Measurements from ENCODE around the gene PDE2A.

The PDE2A gene

GRCh38 chr11:72673943-72674828, at the start of gene PDE2A:
Gene PDE2A, minus strand, starts transcription at chr11:72674422. Its CDS starts 215 bp downstream, at chr11:72674207.
- DNase-seq: no peak

- no peak for DNase-seq
These were observed 49.3 kb upstream of the PDE2A start for GRCh38 chr11:72723508-72723907.

- DNase-seq: peak; percentile 93 to 98
These were observed 48.0 kb upstream of the PDE2A start for GRCh38 chr11:72722050-72722748.

- DNase-seq: peak in 1 of 2 donors; percentile 40
These were observed 47.4 kb upstream of the PDE2A start for GRCh38 chr11:72721689-72722049.

- no peak for DNase-seq
These were observed 47.1 kb upstream of the PDE2A start for GRCh38 chr11:72721276-72721675.

- DNase-seq: no peak
These were observed 46.6 kb upstream of the PDE2A start for GRCh38 chr11:72720784-72721183.

GRCh38 chr11:72720047-72720446, 45.8 kb upstream of the PDE2A start:
- peak; percentile 49 for DNase-seq

GRCh38 chr11:72719551-72719950, 45.3 kb upstream of the PDE2A start:
- no peak for DNase-seq

GRCh38 chr11:72719144-72719543, 44.9 kb upstream of the PDE2A start:
- DNase-seq: peak in 1 of 2 donors; percentile 64

GRCh38 chr11:72718101-72718501, 43.9 kb upstream of the PDE2A start:
- DNase-seq: peak; percentile 86 to 89

- no peak for DNase-seq
These were observed 42.7 kb upstream of the PDE2A start for GRCh38 chr11:72716788-72717435.

- DNase-seq: no peak
These were observed 42.1 kb upstream of the PDE2A start for GRCh38 chr11:72716290-72716689.

GRCh38 chr11:72712841-72713240, 38.6 kb upstream of the PDE2A start:
- DNase-seq: peak in 1 of 2 donors; percentile 21

- peak; percentile 83 to 93 for DNase-seq
These were observed 38.0 kb upstream of the PDE2A start for GRCh38 chr11:72712168-72712751.

- DNase-seq: no peak
These were observed 36.9 kb upstream of the PDE2A start for GRCh38 chr11:72711141-72711540.

- DNase-seq: no peak
These were observed 36.1 kb upstream of the PDE2A start for GRCh38 chr11:72710278-72710677.

GRCh38 chr11:72709478-72710238, 35.4 kb upstream of the PDE2A start:
- no peak for DNase-seq

GRCh38 chr11:72707032-72707431, 32.8 kb upstream of the PDE2A start:
- no peak for DNase-seq

- DNase-seq: no peak
These were observed 32.4 kb upstream of the PDE2A start for GRCh38 chr11:72706579-72706978.

- DNase-seq: no peak
These were observed 31.5 kb upstream of the PDE2A start for GRCh38 chr11:72705442-72706365.

GRCh38 chr11:72704783-72705265, 30.6 kb upstream of the PDE2A start:
- no peak for DNase-seq

Measured in inflammatory macrophage treated with lipopolysaccharide for 1 hour (primary cell).